HepG2 (cell line): Measurements from ENCODE around the gene DAD1. TPM values are rescaled to one million over a fixed set of nuclear protein-coding genes. Genes with fewer than 3 reads are reported as not detected.

Experiments used
- FOXA1 ChIP-seq, 2 experiments: fragments of 450-650 bp in 1 of 2; sonication (generic) in 1 of 2; formaldehyde crosslinking in 1 of 2; IDR thresholded peaks; 2 replicates each; pipeline versions ENCODE4 v1.4.0 to v1.6.1; 2016 to 2020; ENCODE audit warnings: missing genetic modification reagents in 1 of 2
- NR2F6 ChIP-seq, 2 experiments: IDR thresholded peaks; 2 replicates each; pipeline ENCODE4 v1.6.1; 2016; ENCODE audit warnings: antibody characterized with exemption in 1 of 2, mild to moderate bottlenecking in 1 of 2
- REPIN1 ChIP-seq: sonication (generic); formaldehyde crosslinking; IDR thresholded peaks from 2 replicates; pipeline ENCODE4 v1.8.0; 2022; ENCODE audit warnings: missing genetic modification reagents, low read depth, mild to moderate bottlenecking, borderline replicate concordance
- SAP130 ChIP-seq: IDR thresholded peaks from 2 replicates; pipeline ENCODE4 v1.6.1; 2016; ENCODE audit warnings: low read depth
- TBX3 ChIP-seq: fragments of 450-650 bp; IDR thresholded peaks from 2 replicates; pipeline ENCODE4 v1.6.1; 2017; ENCODE audit warnings: antibody characterized with exemption, mild to moderate bottlenecking, inconsistent platforms, borderline replicate concordance
- TEAD3 ChIP-seq: optimal IDR thresholded peaks from 2 replicates; pipeline ENCODE3; 2016; ENCODE audit warnings: borderline replicate concordance
- ZNF136 ChIP-seq: sonication (generic); formaldehyde crosslinking; IDR thresholded peaks from 2 replicates; pipeline ENCODE4 v1.8.1; 2022; ENCODE audit warnings: low read depth, mild to moderate bottlenecking, moderate library complexity, missing genetic modification reagents
- ZNF317 ChIP-seq: sonication (generic); formaldehyde crosslinking; IDR thresholded peaks from 2 replicates; pipeline ENCODE4 v1.5.0; 2020; ENCODE audit warnings: mild to moderate bottlenecking, missing genetic modification reagents
- polyA plus RNA-seq, 8 experiments: library from polyadenylated mRNA; depleted of rRNA in 3 of 8; stranded (reverse) in 7 of 8; unstranded in 1 of 8; fragments of >200 nt; fragmentation: Illumina TruSeq in 4 of 8; extraction: Trizol in 4 of 8; gene quantifications; 2 replicates each; pipeline versions ENCODE4 v1.2.1 to v1.2.3, GENCODE V29; 2011 to 2016; ENCODE audit warnings: low read depth in 4 of 8, missing spikeins in 1 of 8, mixed read lengths in 1 of 8; ENCODE audit not compliant: insufficient read depth in 1 of 8
- total RNA-seq, 5 experiments: library from RNA; depleted of rRNA; stranded (reverse); fragments of >200 nt; fragmentation: Illumina TruSeq; extraction: Trizol; gene quantifications; 2 replicates each; pipeline ENCODE4 v1.2.3, GENCODE V29; 2016; ENCODE audit warnings: low read depth in 1 of 5
- TF ChIP-seq, protein P1 (sequence below): sonication (generic); formaldehyde crosslinking; IDR thresholded peaks from 2 replicates; pipeline ENCODE4 v1.8.0; 2022; ENCODE audit warnings: mild to moderate bottlenecking, missing genetic modification reagents, borderline replicate concordance
- TF ChIP-seq, protein P2 (sequence below): sonication (generic); formaldehyde crosslinking; IDR thresholded peaks from 2 replicates; pipeline ENCODE4 v1.8.0; 2023; ENCODE audit warnings: mild to moderate bottlenecking, missing genetic modification reagents
- TF ChIP-seq, protein P3 (sequence below): sonication (generic); formaldehyde crosslinking; IDR thresholded peaks from 2 replicates; pipeline ENCODE4 v1.4.0; 2020; ENCODE audit warnings: missing genetic modification reagents, mild to moderate bottlenecking, borderline replicate concordance
- TF ChIP-seq, protein P4 (sequence below): sonication (generic); formaldehyde crosslinking; IDR thresholded peaks from 2 replicates; pipeline ENCODE4 v1.4.0; 2020; ENCODE audit warnings: mild to moderate bottlenecking, low read depth, missing genetic modification reagents

The DAD1 gene
- total and polyA plus RNA-seq, 2 of the 13 experiments (the other 11 are each of a cell fraction or from before 2014, with no cell fraction given) = 558 to 626 TPM

DNA sequence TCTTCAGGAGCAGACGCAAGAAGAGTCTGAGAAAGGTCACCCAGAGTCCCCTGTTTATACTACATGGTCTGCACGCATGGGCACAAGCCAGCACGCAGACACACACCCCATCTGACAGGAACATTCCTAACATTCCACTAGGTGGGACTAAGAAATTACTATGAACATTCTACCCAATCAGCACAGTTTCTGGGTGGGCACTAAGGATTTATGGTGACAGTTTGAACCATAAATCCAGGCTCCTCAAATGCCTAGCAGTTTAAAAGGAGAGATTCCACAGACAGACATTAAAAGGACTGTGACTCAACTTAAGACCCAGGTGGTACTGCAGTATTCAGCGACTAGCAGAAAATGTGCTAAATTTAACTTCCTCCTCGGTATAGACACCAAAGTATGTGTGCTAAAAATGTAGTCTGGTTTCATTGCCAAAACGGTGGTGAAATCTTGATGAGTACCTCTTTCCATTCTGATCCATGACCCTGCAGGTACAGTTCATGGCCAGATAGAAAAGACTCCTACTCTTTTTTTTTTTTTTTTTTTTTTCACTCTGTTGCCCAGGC is 25.3 kb upstream of the DAD1 start (continued):
- TF ChIP-seq, protein P1, sequence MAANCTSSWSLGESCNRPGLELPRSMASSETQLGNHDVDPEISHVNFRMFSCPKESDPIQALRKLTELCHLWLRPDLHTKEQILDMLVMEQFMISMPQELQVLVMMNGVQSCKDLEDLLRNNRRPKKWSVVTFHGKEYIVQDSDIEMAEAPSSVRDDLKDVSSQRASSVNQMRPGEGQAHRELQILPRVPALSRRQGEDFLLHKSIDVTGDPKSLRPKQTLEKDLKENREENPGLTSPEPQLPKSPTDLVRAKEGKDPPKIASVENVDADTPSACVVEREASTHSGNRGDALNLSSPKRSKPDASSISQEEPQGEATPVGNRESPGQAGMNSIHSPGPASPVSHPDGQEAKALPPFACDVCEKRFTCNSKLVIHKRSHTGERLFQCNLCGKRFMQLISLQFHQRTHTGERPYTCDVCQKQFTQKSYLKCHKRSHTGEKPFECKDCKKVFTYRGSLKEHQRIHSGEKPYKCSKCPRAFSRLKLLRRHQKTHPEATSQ = 0 out of 2 replicates have a peak, but pooled peaks have one; percentile 36
- TF ChIP-seq ZNF136 (no peak), SAP130 (CRISPR knock-in tag) (0 out of 2 replicates have a peak, but pooled peaks have one; percentile 14), TEAD3 (CRISPR knock-in tag) (peak; percentile 98), FOXA1 (IDR thresholded peaks at IDR 0.05) (no peak), FOXA1 (CRISPR knock-in tag; IDR thresholded peaks at IDR 0.05) (0 out of 2 replicates have a peak, but pooled peaks have one; percentile 7), REPIN1 (no peak), NR2F6 (IDR thresholded peaks at IDR 0.05) (no peak; the same call in 1 of the 2 replicates), NR2F6 (CRISPR knock-in tag; IDR thresholded peaks at IDR 0.05) (peak; percentile 24; the same call in 1 of the 2 replicates), TBX3 (peak; percentile 36; the same call in 1 of the 2 replicates), ZNF317 (CRISPR knock-in tag) (no peak)
- TF ChIP-seq, protein P2, sequence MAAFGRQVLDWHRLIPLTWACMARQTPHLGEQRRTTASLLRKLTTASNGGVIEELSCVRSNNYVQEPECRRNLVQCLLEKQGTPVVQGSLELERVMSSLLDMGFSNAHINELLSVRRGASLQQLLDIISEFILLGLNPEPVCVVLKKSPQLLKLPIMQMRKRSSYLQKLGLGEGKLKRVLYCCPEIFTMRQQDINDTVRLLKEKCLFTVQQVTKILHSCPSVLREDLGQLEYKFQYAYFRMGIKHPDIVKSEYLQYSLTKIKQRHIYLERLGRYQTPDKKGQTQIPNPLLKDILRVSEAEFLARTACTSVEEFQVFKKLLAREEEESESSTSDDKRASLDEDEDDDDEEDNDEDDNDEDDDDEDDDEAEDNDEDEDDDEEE (CRISPR knock-in tag) = peak; percentile 57; the same call in 1 of the 2 replicates
- TF ChIP-seq, protein P3, sequence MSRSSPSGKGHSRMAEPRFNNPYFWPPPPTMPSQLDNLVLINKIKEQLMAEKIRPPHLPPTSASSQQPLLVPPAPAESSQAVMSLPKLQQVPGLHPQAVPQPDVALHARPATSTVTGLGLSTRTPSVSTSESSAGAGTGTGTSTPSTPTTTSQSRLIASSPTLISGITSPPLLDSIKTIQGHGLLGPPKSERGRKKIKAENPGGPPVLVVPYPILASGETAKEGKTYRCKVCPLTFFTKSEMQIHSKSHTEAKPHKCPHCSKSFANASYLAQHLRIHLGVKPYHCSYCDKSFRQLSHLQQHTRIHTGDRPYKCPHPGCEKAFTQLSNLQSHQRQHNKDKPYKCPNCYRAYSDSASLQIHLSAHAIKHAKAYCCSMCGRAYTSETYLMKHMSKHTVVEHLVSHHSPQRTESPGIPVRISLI (CRISPR knock-in tag) = peak; percentile 71; the same call in 1 of the 2 replicates
- TF ChIP-seq, protein P4, sequence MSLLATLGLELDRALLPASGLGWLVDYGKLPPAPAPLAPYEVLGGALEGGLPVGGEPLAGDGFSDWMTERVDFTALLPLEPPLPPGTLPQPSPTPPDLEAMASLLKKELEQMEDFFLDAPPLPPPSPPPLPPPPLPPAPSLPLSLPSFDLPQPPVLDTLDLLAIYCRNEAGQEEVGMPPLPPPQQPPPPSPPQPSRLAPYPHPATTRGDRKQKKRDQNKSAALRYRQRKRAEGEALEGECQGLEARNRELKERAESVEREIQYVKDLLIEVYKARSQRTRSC (CRISPR knock-in tag) = no peak
